ENCODE results near the gene KIF26A.

Gene KIF26A

DNA sequence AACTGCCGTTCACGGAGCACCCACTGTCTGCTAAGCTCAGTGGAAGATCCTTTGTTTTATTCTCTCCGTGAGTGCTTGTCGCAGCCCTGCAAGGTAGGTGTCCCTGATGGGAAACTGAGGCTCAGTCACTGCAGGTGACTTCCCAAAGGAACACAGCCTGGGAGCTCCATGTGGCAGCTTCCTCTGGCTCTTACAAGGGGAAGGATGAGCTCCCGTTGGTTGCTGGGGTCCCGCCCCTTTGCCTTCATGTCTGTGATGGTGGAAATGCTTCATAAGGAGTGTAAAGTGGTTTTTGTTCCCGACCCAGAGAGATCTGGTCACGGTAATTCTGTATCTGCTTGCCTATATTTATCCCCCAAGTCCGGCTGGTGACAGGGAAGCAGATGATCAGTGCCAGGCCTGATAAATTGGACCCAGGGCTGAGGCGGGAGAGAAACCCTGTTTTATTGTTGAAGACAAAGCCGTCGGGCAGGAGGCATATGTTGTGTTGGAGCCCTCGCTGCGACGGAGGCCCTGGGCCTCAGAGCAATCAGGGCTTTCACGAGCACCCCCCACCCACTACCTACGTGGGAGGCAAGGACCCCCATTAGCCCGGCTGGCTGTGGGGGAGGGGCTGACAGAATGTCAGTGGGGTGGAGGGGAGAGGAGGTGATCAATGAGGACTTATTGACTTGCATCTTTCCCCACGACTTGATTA lies 91.9 kb downstream of the KIF26A start:
- no peak for TF ChIP-seq GATA2 (IDR thresholded peaks at IDR 0.05; ENCODE audit: low read depth, low read length)
- no peak for TF ChIP-seq GATA3 (IDR thresholded peaks at IDR 0.05; ENCODE audit: low read depth, low read length)

Measured in SH-SY5Y (cell line).